Osteoblast (primary cell): ENCODE data around the gene AMOTL1. TPM values are rescaled to one million over a fixed set of nuclear protein-coding genes. Genes with fewer than 3 reads are reported as not detected.
"Not testable (repeated sequence)": the region's sequence is repeated elsewhere in the genome, so short reads cannot be mapped to it uniquely, and the experiment has no call there.

Experiments used
- DNase-seq: peaks from one replicate; pipeline ENCODE4 v3.0.0; 2011; ENCODE audit warnings: low spot score, mixed read lengths; ENCODE audit not compliant: insufficient read length; ENCODE audit errors: missing footprints
- H2AFZ ChIP-seq: 2 replicates; pipeline ENCODE4 v1.6.0; 2011; ENCODE audit warnings: mild to moderate bottlenecking, low read length
- H3K27ac ChIP-seq: 2 replicates; pipeline ENCODE4 v1.5.1; 2011; ENCODE audit warnings: mild to moderate bottlenecking, low read depth, low read length, moderate library complexity
- H3K27me3 ChIP-seq: 2 replicates; pipeline ENCODE4 v1.6.0; 2012; ENCODE audit warnings: mild to moderate bottlenecking, control low read depth, inconsistent platforms, low read length, moderate library complexity; ENCODE audit not compliant: insufficient read depth
- H3K36me3 ChIP-seq: 2 replicates; pipeline ENCODE4 v1.5.1; 2011; ENCODE audit warnings: mild to moderate bottlenecking, low read length, control low read depth, moderate library complexity; ENCODE audit not compliant: insufficient read depth
- H3K4me1 ChIP-seq: 2 replicates; pipeline ENCODE4 v1.5.1; 2011; ENCODE audit warnings: mild to moderate bottlenecking, low read length, control low read depth, moderate library complexity; ENCODE audit not compliant: insufficient read depth
- H3K4me2 ChIP-seq: 2 replicates; pipeline ENCODE4 v1.6.0; 2011; ENCODE audit warnings: mild to moderate bottlenecking, low read length; ENCODE audit not compliant: insufficient read depth
- H3K4me3 ChIP-seq: fragments of 200-600 bp; sonication (generic); 3 replicates; pipeline ENCODE4 v1.5.1; 2012; ENCODE audit warnings: mild to moderate bottlenecking, low read length, inconsistent platforms; ENCODE audit not compliant: insufficient read depth
- H3K79me2 ChIP-seq: 2 replicates; pipeline ENCODE4 v1.6.0; 2012; ENCODE audit warnings: mild to moderate bottlenecking, low read length, control low read depth, inconsistent platforms; ENCODE audit not compliant: insufficient read depth
- H3K9me3 ChIP-seq: 2 replicates; pipeline ENCODE4 v1.5.1; 2011; ENCODE audit warnings: low read depth, low read length, control low read depth
- H4K20me1 ChIP-seq: 2 replicates; pipeline ENCODE4 v1.6.0; 2012; ENCODE audit warnings: mild to moderate bottlenecking, low read length, control low read depth; ENCODE audit not compliant: insufficient read depth
- CTCF ChIP-seq: IDR thresholded peaks from 2 replicates; pipeline ENCODE4 v1.5.1; 2011; ENCODE audit warnings: mild to moderate bottlenecking, low read depth, low read length, moderate library complexity; ENCODE audit errors: extremely low read depth
- total RNA-seq: library from RNA; depleted of rRNA; stranded (reverse); fragments of >200 nt; gene quantifications from 2 replicates; pipeline ENCODE4 v1.2.3, GENCODE V29; 2012

AMOTL1 gene
- total RNA-seq, 1 donor, result 53.6 TPM

- Histone ChIP-seq H4K20me1 (no peaks in the 10 kb centered on the region), H3K4me2 (no peak overlapping the region), H3K79me2 (no peaks in the 10 kb centered on the region), H3K4me3 (no peak overlapping the region), H2AFZ (no peak overlapping the region), H3K4me1 (peaks cover 11% of the 10 kb centered on the region), H3K36me3 (no peaks in the 10 kb centered on the region), H3K9me3 (no peaks in the 10 kb centered on the region), H3K27me3 (no peaks in the 10 kb centered on the region), H3K27ac (no peak overlapping the region)
- TF ChIP-seq CTCF, result no peak
- DNase-seq, result no peak
These were observed 144.7 kb downstream of the AMOTL1 start for GRCh38 chr11:94912806-94913205.

GRCh38 chr11:94913718-94914394 lies 145.7 kb downstream of the AMOTL1 start:
- not testable (repeated sequence) for H3K36me3 ChIP-seq, H4K20me1 ChIP-seq, H3K9me3 ChIP-seq, H3K4me3 ChIP-seq, H3K27ac ChIP-seq, H2AFZ ChIP-seq, H3K79me2 ChIP-seq, H3K27me3 ChIP-seq, H3K4me2 ChIP-seq
- DNase-seq, result peak; percentile 60
- H3K4me1 ChIP-seq, result peaks cover 11% of the 10 kb centered on the region

- Histone ChIP-seq H3K4me1 (no peaks in the 10 kb centered on the region), H3K36me3 (no peaks in the 10 kb centered on the region), H3K27ac (no peak overlapping the region), H3K9me3 (no peaks in the 10 kb centered on the region), H3K79me2 (no peaks in the 10 kb centered on the region), H4K20me1 (no peaks in the 10 kb centered on the region), H3K4me3 (no peak overlapping the region), H2AFZ (no peak overlapping the region), H3K4me2 (no peak overlapping the region), H3K27me3 (no peaks in the 10 kb centered on the region)
- DNase-seq, result no peak
- no peak for TF ChIP-seq CTCF
These were observed 152.2 kb downstream of the AMOTL1 start for GRCh38 chr11:94920311-94920710.

GRCh38 chr11:94922321-94923003 lies 154.3 kb downstream of the AMOTL1 start:
- Histone ChIP-seq H4K20me1 (no peaks in the 10 kb centered on the region), H3K27me3 (no peaks in the 10 kb centered on the region), H3K4me1 (peaks cover 19% of the 10 kb centered on the region), H3K9me3 (no peaks in the 10 kb centered on the region), H3K27ac (no peak overlapping the region), H2AFZ (no peak overlapping the region), H3K79me2 (no peaks in the 10 kb centered on the region), H3K36me3 (no peaks in the 10 kb centered on the region), H3K4me3 (no peak overlapping the region), H3K4me2 (no peak overlapping the region)
- TF ChIP-seq CTCF, result no peak
- DNase-seq, result no peak
